Nucleus accumbens (tissue), 56 donors: Measurements from ENCODE around the gene PKLR.

Experiments
- DNase-seq, 56 donors: peaks; one replicate each; lab custom pipeline; 2025; lab: John Stamatoyannopoulos, UW

The PKLR gene

GRCh38 chr1:155287987-155288543 lies 13.2 kb downstream of the PKLR start:
- DNase-seq: no peak

GRCh38 chr1:155286544-155286943 lies 14.7 kb downstream of the PKLR start:
- no peak for DNase-seq

DNA sequence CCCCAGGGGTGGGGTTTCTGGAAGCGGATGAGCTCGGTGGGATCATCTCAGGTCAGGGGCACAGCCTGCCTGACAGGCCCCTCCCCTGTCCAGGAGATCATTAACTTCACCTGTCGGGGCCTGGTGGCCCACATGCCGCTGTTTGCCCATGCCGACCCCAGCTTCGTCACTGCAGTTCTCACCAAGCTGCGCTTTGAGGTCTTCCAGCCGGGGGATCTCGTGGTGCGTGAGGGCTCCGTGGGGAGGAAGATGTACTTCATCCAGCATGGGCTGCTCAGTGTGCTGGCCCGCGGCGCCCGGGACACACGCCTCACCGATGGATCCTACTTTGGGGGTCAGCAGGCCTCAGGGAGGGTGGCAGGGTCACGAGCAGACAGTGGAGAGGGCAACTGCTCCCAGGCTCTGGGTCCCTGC lies 15.6 kb downstream of the PKLR start:
- DNase-seq: no peak

GRCh38 chr1:155285063-155285462 lies 16.2 kb downstream of the PKLR start:
- DNase-seq: no peak

DNA sequence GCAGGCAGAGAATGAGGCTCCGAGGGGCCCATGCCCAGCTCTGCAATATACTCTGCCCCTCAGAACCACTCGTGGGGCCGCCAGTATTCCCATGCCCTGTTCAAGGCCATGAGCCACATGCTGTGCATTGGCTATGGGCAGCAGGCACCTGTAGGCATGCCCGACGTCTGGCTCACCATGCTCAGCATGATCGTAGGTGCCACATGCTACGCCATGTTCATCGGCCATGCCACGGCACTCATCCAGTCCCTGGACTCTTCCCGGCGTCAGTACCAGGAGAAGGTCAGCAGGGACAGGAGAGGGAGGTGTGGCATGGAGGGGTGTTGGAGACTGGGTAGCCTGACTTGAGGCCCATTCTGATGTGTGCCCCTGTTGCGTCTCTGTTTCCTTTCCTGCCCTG lies 16.8 kb downstream of the PKLR start:
- DNase-seq: no peak

DNA sequence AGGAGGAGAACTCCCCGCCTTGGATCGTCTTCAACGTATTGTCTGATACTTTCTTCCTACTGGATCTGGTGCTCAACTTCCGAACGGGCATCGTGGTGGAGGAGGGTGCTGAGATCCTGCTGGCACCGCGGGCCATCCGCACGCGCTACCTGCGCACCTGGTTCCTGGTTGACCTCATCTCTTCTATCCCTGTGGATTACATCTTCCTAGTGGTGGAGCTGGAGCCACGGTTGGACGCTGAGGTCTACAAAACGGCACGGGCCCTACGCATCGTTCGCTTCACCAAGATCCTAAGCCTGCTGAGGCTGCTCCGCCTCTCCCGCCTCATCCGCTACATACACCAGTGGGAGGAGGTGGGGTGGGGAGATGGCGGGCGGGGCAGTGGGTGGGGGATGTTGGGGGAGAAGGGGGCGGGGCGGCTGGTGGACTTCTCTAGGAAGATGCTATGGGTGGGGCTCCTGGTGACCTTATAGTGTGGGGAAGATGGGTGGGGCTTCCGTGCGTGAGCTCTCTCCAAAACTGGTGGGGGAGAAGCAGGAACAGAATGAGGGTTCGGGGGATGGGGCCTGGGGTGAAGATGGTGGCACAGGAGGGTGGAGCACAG lies 18.6 kb downstream of the PKLR start:
- no peak for DNase-seq

GRCh38 chr1:155279268-155279667 lies 22.0 kb downstream of the PKLR start:
- DNase-seq: peak in 10 of 56 donors; percentile 3 to 27 (median 10)

DNA sequence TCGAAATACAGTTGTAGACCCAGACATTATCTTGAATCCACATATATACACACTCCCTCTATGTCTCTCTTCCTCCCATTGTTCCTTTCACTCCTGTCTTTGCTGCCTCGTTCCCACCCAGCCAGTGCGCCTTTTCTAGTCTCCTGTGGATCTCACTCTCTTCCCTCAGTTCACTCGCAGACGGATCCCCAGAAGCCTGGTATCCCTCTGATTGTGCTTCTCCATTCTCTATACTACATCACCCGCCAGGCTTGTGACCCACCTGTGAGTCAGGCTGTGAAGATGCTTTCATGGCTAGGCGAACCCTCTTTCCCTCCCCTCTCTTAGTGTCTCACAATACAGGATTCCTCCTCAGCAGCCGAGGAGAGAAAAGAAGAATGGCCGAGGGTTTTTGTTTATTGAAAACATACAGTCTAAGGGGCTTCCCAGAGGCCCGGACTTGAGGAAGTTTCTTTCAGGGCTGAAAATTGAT lies 22.5 kb downstream of the PKLR start:
- peak in 4 of 56 donors; percentile 22 to 35 (median 33) for DNase-seq

DNA sequence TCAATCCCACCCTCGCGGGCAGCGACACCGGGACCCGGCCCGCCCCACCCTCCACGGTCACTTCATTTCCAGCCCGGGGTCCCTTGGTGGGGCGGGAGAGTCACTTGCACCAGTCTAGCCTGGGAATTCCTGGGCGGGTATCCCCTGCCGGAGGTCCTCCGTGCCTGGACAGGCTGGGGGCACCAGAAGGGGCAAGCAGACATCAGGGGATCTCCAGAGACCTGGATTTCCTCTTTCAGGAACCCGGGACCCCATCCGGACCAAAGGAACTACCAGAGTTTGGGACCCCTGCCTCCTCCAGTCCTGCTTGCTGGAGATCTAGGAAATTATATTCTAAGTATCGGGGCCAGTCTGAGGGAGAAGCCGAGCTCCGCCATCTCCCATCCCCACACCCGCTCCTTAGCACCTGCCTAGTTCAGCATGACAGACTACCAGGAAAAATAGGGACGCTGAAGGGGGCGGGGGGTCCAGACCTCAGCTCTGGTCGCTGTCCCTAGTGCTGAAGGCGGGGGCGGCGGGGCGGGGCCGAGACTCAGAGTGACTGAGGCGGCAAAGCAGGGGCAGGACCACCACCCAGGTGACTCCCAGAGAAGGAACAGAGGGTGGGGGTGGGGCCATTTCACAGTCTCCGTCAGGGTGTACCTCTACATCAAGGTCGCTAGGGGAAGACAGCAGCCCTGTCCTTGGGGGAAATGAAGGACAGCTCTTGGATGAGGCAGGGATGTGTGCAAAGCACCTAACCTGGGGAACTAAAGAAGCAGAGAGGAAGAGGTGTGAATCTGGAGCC lies 23.1 kb downstream of the PKLR start:
- peak in 36 of 56 donors; percentile 9 to 67 (median 31) for DNase-seq

GRCh38 chr1:155277070-155277901 lies 24.0 kb downstream of the PKLR start, which contains the start of gene HCN3:
TSS of gene HCN3 (plus strand) at chr1:155277463. CDS start at chr1:155277591, 128 bp downstream.
- peak; percentile 65 to 99 (median 94) for DNase-seq

DNA sequence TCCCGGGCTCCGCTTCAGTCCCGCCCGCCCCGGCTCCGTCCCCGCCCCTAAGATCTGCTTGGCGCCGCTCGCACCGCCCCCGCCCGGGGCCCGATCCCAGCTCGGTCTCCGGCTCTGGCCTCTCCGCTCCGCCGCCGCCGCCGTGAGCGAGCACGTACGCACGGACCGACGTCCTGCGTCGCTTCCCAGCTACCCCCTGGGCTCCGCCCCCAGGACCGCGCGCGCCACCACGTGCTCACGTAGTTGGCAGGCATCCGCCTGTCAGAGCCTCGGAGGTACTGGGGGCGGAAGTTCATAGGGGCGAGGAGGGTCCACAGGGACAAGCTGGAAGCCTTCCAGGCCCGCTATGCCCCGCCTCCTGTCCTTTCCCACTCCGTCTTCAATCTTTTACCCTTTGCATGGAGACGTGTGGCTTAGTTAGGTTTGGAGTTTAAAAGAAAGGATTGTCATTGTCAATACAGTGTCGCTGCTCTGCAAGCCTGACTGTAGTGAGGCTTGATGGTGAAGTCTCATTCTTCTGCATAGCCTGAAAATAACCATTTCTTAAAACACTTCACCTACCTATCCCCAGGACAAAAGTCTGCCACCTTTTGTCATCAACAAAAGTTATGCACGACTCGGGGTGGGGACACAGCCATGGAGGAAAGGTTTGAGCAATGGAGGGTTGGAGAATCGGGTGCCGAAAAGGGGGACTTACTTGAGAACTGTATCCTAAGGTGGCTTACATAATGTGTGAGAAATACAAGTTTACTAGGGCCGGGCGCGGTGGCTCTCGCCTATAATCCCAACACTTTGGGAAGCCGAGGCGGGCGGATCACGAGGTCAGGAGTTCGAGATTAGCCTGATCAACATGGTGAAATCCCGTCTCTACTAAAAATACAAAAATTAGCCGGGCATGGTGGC lies 27.6 kb downstream of the PKLR start, which contains the start of gene CLK2:
Gene CLK2, minus strand, starts transcription at position 162 of the 903 bp plus-strand sequence. CDS start 2,527 bp downstream, outside the sequence.
- DNase-seq: peak; percentile 54 to 96 (median 88)

- peak in 5 of 56 donors; percentile 55 to 72 (median 70) for DNase-seq
These were observed 28.5 kb downstream of the PKLR start for GRCh38 chr1:155272466-155273342.

DNA sequence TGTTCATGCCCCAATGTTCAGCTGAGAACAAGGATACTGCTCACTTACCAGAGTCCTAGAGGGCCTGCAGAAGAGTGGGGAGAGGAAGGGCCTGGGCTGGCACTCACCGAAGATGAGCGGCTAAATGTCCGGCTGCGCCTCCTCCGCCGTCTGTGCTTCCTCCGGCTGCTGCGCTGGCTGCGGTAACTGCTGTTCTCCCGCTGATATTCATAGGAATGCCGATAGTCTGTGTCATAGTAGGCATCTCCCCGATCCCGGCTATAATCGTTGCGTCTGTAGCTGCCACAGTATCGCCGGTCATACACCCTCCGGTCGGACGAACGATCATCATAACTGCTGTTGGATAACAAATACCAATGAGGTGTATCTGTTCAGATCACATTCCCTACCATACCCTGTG lies 31.9 kb downstream of the PKLR start:
- DNase-seq: no peak

- DNase-seq: no peak
These were observed 32.6 kb downstream of the PKLR start for GRCh38 chr1:155268630-155269029.

GRCh38 chr1:155267373-155267772 lies 33.9 kb downstream of the PKLR start:
- no peak for DNase-seq

DNA sequence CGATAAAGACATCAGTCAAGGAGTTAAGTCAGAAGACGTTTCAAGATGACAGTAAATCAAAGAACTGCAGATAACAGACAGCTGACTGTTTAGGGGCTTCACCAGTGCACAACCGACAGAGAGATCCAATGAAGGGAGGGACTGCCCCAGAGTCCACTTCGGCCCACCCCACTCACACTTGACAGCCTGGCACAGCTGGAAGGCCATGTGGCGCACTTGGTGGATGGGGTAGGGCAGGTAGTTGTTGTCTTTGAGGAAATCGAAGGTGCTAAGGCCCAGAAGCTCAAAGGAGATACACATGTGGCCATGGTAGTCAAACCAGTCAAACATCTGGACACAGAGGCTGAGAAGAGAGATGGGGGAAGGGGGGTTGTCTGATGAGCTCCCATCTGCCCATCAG lies 34.7 kb downstream of the PKLR start:
- no peak for DNase-seq

GRCh38 chr1:155263067-155263466 lies 38.2 kb downstream of the PKLR start:
- DNase-seq: no peak
